Erythroblast (primary cell): ENCODE measurements around the gene IFT88.

Experiments used
- GATA1 ChIP-seq: IDR thresholded peaks from 2 replicates; pipeline ENCODE4 v1.6.1; 2011; ENCODE audit warnings: low read depth, mild to moderate bottlenecking, control low read depth, low read length, moderate library complexity
- POLR2A ChIP-seq: IDR thresholded peaks from 2 replicates; pipeline ENCODE4 v1.6.1; 2011; ENCODE audit warnings: mild to moderate bottlenecking, low read length

- TF ChIP-seq POLR2A (no peak), GATA1 (no peak)
These were observed 104.8 kb downstream of the IFT88 start for GRCh38 chr13:20671789-20672188.
